Erythroblast (primary cell): ENCODE data around the gene PSMD1.
A peak's percentile ranks its signal among the peaks of the same experiment; 100 is the strongest.
"Not testable (repeated sequence)": the region's sequence is repeated elsewhere in the genome, so short reads cannot be mapped to it uniquely, and the experiment has no call there.

Source experiments
- DNase-seq, 2 experiments: peaks; one replicate each; lab custom pipeline; 2025; lab: John Stamatoyannopoulos, UW
- GATA1 ChIP-seq: IDR thresholded peaks from 2 replicates; pipeline ENCODE4 v1.6.1; 2011; ENCODE audit warnings: low read depth, mild to moderate bottlenecking, control low read depth, low read length, moderate library complexity
- POLR2A ChIP-seq: IDR thresholded peaks from 2 replicates; pipeline ENCODE4 v1.6.1; 2011; ENCODE audit warnings: mild to moderate bottlenecking, low read length

PSMD1 gene

GRCh38 chr2:231189571-231190495, 133.2 kb downstream of the PSMD1 start:
- DNase-seq: no peak

GRCh38 chr2:231190531-231191197, 134.0 kb downstream of the PSMD1 start:
- DNase-seq: no peak

More at GRCh38 chr2:231189571-231190495, 133.2 kb downstream of the PSMD1 start:
- TF ChIP-seq GATA1: no peak
- no peak for TF ChIP-seq POLR2A

GRCh38 chr2:231191896-231192872, 135.5 kb downstream of the PSMD1 start:
- TF ChIP-seq POLR2A (no peak), GATA1 (no peak)
- peak; percentile 50 to 52 for DNase-seq

More at GRCh38 chr2:231190531-231191197, 134.0 kb downstream of the PSMD1 start:
- TF ChIP-seq GATA1: no peak
- TF ChIP-seq POLR2A: no peak

GRCh38 chr2:231193216-231193615, 136.5 kb downstream of the PSMD1 start:
- no peak for DNase-seq
- TF ChIP-seq POLR2A (no peak), GATA1 (no peak)

- TF ChIP-seq GATA1: no peak
- TF ChIP-seq POLR2A: no peak
- no peak for DNase-seq
Observed at GRCh38 chr2:231196592-231196991, 139.9 kb downstream of the PSMD1 start.

GRCh38 chr2:231197196-231197595, 140.5 kb downstream of the PSMD1 start:
- not testable (repeated sequence) for DNase-seq

GRCh38 chr2:231197706-231198290, 141.1 kb downstream of the PSMD1 start:
- TF ChIP-seq GATA1: no peak
- TF ChIP-seq POLR2A: no peak
- DNase-seq: no peak

GRCh38 chr2:231198291-231199173, 141.9 kb downstream of the PSMD1 start, which contains the start of gene ARMC9:
Gene ARMC9 (plus strand): TSS chr2:231198631. CDS start chr2:231206239, 7,608 bp downstream.
- DNase-seq: peak; percentile 67 to 84
- TF ChIP-seq POLR2A (peak; percentile 34), GATA1 (no peak)

GRCh38 chr2:231199219-231199618, 142.6 kb downstream of the PSMD1 start:
- DNase-seq: no peak
- TF ChIP-seq POLR2A (no peak), GATA1 (no peak)

GRCh38 chr2:231200805-231201474, 144.3 kb downstream of the PSMD1 start:
- TF ChIP-seq POLR2A (no peak), GATA1 (no peak)
- DNase-seq: no peak

GRCh38 chr2:231201475-231201814, 144.8 kb downstream of the PSMD1 start:
- DNase-seq: no peak
- TF ChIP-seq GATA1 (no peak), POLR2A (no peak)
